ENCODE measurements around the gene NAPEPLD.
"Not testable (repeated sequence)": the region's sequence is repeated elsewhere in the genome, so short reads cannot be mapped to it uniquely, and the experiment has no call there.

Gene NAPEPLD

GRCh38 chr7:103148994-103149807 is at the start of gene NAPEPLD:
NAPEPLD (minus strand) TSS chr7:103149099; CDS start chr7:103128776, 20,323 bp downstream.
- DNase-seq (ENCODE audit: low read depth in 2 of 3, low spot score in 2 of 3), result peak; percentile 35 to 53 (median 49)

GRCh38 chr7:103198079-103198478 is 49.2 kb upstream of the NAPEPLD start:
- DNase-seq (ENCODE audit: low read depth in 2 of 3, low spot score in 2 of 3), result not testable (repeated sequence)

GRCh38 chr7:103195364-103195763 is 46.5 kb upstream of the NAPEPLD start:
- not testable (repeated sequence) for DNase-seq (ENCODE audit: low read depth in 2 of 3, low spot score in 2 of 3)

GRCh38 chr7:103172415-103173146 is 23.7 kb upstream of the NAPEPLD start:
- DNase-seq (ENCODE audit: low read depth in 2 of 3, low spot score in 2 of 3), result not testable (repeated sequence)

- not testable (repeated sequence) for DNase-seq (ENCODE audit: low read depth in 2 of 3, low spot score in 2 of 3)
Observed at GRCh38 chr7:103171695-103172414, 23.0 kb upstream of the NAPEPLD start.

GRCh38 chr7:103166921-103167544 is 18.1 kb upstream of the NAPEPLD start:
- not testable (repeated sequence) for DNase-seq (ENCODE audit: low read depth in 2 of 3, low spot score in 2 of 3)

GRCh38 chr7:103163087-103163825 is 14.4 kb upstream of the NAPEPLD start:
- DNase-seq (ENCODE audit: low read depth in 2 of 3, low spot score in 2 of 3), result not testable (repeated sequence)

- not testable (repeated sequence) for DNase-seq (ENCODE audit: low read depth in 2 of 3, low spot score in 2 of 3)
Observed at GRCh38 chr7:103162641-103163040, 13.7 kb upstream of the NAPEPLD start.

GRCh38 chr7:103161998-103162616 is 13.2 kb upstream of the NAPEPLD start:
- not testable (repeated sequence) for DNase-seq (ENCODE audit: low read depth in 2 of 3, low spot score in 2 of 3)

- DNase-seq (ENCODE audit: low read depth in 2 of 3, low spot score in 2 of 3), result not testable (repeated sequence)
Observed at GRCh38 chr7:103159072-103159471, 10.2 kb upstream of the NAPEPLD start.

GRCh38 chr7:103155331-103156024 is 6.6 kb upstream of the NAPEPLD start:
- DNase-seq (ENCODE audit: low read depth in 2 of 3, low spot score in 2 of 3), result not testable (repeated sequence)

- DNase-seq (ENCODE audit: low read depth in 2 of 3, low spot score in 2 of 3), result no peak
Observed at GRCh38 chr7:103154042-103154441, 5.1 kb upstream of the NAPEPLD start.

GRCh38 chr7:103152744-103153617 is 4.1 kb upstream of the NAPEPLD start:
- DNase-seq (ENCODE audit: low read depth in 2 of 3, low spot score in 2 of 3), result not testable (repeated sequence)

GRCh38 chr7:103151993-103152676 is 3.2 kb upstream of the NAPEPLD start:
- DNase-seq (ENCODE audit: low read depth in 2 of 3, low spot score in 2 of 3), result not testable (repeated sequence)

- DNase-seq (ENCODE audit: low read depth in 2 of 3, low spot score in 2 of 3), result no peak
Observed at GRCh38 chr7:103150192-103150591, 1.3 kb upstream of the NAPEPLD start.

- no peak for DNase-seq (ENCODE audit: low read depth in 2 of 3, low spot score in 2 of 3)
Observed at GRCh38 chr7:103149808-103150180, 895 bp upstream of the NAPEPLD start.

GRCh38 chr7:103148131-103148993 is 537 bp downstream of the NAPEPLD start:
- DNase-seq (ENCODE audit: low read depth in 2 of 3, low spot score in 2 of 3), result no peak
